IPS-18c (cell line): ENCODE measurements around the gene EXOC6B.
"Not testable (repeated sequence)": the region's sequence is repeated elsewhere in the genome, so short reads cannot be mapped to it uniquely, and the experiment has no call there.

ENCODE experiments used
- H3K4me3 ChIP-seq: 2 replicates; pipeline ENCODE4 v1.7.0; 2013; ENCODE audit warnings: low read depth, mild to moderate bottlenecking, low read length, moderate library complexity; ENCODE audit not compliant: insufficient read depth
- H3K9me3 ChIP-seq: one replicate; pipeline ENCODE4 v1.6.1; 2013; ENCODE audit warnings: mild to moderate bottlenecking, low read length, moderate library complexity; ENCODE audit not compliant: control insufficient read depth, insufficient read depth

Gene EXOC6B

DNA sequence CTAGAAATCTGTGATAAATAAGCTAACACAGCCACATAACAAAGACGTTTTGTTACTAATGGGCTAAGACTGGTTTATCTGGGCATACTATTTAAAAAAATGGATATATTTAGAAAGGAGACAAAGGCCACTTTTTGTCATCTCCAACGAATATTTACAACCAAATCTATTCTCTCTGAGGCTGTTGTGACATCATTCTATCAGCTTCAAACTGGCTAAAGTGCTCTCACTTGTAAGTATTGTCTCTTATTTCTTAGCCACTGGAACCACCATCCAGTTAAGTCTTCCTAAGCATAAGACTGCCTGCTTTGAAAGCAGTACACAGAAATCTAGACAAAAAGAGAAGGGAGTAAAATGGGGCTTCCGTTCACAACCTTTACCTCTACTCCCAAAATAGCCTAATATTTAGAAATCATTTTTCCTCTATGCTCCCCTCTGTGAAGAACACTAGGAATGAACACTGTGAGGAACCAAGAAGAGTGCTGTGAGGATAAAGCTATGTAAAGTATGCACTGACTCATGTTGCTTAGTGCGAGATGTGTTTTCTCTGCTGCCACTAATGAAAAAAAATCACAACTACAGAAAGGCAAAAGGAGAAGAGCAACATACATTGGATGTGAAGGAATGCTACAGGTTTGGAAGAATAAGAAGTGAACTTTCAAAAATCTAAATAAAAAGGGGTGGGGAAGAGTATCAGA, 264.1 kb downstream of the EXOC6B start:
- no peak overlapping the region for H3K4me3 ChIP-seq
- H3K9me3 ChIP-seq, result no peaks in the 10 kb centered on the region

DNA sequence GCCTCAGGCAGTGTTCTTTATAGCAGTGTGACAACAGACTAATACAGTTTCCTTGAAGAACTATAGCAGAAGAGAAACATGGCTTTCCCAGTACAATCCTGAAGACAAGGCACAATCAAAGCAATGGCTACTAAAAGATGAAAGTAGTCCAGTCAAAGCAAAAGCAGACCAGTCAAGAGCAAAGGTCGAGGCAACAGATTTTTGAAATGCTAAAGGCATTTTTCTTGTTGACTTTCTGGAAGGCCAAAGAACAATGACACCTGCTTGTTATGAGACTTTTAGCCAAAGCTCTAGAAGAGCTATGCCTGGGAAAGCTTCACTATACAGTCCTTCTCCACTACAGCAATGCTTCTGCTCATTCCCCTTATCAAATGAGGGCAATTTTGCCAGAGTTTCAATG, 269.9 kb downstream of the EXOC6B start:
- no peak overlapping the region for H3K4me3 ChIP-seq
- H3K9me3 ChIP-seq, result no peaks in the 10 kb centered on the region

DNA sequence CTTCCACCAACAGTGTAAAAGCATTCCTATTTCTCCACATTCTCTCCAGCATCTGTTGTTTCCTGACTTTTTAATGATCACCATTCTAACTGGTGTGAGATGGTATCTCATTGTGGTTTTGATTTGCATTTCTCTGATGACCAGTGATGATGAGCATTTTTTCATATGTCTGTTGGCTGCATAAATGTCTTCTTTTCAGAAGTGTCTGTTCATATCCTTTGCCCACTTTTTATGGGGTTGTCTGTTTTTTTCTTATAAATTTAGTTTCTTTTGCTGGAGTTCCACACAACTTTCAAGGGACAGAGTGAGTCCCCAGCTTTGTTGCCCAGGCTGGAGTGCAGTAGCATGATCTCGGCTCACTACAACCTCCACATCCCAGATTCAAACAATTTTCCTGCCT, 270.5 kb downstream of the EXOC6B start:
- H3K9me3 ChIP-seq, H3K4me3 ChIP-seq: not testable (repeated sequence)

DNA sequence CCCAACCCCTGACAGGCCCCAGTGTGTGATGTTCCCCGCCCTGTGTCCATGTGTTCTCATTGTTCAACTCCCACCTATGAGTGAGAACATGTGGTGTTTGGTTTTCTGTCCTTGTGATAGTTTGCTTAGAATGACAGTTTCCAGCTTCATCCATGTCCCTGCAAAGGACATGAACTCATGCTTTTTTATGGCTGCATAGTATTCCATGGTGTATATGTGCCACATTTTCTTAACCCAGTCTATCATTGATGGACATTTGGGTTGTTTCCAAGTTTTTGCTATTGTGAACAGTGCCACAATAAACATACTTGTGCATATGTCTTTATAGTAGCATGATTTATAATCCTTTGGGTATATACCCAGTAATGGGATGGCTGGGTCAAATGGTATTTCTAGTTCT, 270.9 kb downstream of the EXOC6B start:
- H3K4me3 ChIP-seq, H3K9me3 ChIP-seq: not testable (repeated sequence)

DNA sequence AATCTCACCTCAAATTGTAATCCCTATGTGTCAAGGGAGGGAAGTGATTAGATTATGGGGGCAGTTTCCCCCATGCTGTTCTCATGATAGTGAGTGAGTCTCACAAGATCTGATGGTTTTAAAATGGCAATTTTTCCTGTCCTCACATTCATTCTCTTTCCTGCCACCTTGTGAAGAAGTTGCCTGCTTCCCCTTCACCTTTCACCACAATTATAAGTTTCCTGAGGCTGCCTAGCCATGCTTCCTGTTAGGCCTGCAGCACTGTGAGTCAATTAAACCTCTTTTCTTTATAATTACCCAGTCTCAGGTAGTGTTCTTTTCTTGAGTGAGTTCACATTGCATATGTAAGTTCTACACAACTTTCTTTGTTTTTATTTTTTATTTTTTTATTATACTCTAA, 271.5 kb downstream of the EXOC6B start:
- H3K9me3 ChIP-seq, result no peaks in the 10 kb centered on the region
- no peak overlapping the region for H3K4me3 ChIP-seq

DNA sequence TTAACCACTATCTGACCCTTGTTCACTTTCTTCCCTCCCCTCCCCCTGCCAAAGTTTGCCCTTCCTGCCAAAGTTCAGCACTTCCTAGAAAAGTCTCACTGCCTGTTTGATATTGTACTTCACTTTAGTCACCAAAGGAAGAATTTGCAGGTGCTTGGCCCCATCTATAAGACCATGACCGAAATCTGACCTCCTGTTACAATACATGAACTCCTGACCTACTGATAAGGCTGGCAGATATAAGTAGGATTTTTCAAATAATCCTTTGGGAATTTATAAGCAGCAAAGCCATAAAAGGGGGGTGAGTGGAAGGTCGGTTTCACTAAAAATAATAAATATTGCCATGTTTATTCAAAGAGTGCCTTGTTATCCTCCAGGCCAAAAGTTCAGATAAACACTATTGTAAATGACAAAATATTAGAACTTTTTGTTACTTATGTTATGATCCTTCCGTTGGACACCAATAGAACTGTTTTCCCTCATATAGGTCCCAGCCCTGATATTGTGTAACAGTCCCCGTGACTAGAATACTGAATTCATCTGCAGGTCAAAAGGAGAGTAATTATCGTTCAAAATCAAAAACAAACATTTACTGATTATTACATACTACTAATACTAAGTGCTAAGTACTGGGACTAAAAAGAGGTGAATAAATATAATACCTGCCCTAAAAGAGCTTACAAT, 277.6 kb downstream of the EXOC6B start:
- no peaks in the 10 kb centered on the region for H3K9me3 ChIP-seq
- no peak overlapping the region for H3K4me3 ChIP-seq

DNA sequence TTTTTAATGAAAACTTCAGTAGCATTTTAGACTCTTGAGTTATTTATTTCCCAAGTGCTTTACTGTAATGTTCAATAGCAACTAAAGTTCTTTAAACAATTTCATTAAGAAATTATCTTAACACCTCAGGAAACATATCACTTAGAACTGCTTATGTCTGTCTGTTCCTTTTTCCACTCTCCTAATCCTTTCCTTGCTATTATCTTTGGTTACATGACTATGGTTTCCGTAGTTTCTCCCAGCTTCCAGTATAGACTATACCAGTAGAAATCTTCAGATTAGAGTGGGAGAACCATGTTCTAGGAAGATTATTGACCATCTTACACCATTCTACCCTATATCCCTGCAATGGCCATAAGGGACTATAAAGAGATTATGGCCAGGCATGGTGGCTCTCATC, 280.0 kb downstream of the EXOC6B start:
- Histone ChIP-seq H3K4me3 (no peak overlapping the region), H3K9me3 (no peaks in the 10 kb centered on the region)

DNA sequence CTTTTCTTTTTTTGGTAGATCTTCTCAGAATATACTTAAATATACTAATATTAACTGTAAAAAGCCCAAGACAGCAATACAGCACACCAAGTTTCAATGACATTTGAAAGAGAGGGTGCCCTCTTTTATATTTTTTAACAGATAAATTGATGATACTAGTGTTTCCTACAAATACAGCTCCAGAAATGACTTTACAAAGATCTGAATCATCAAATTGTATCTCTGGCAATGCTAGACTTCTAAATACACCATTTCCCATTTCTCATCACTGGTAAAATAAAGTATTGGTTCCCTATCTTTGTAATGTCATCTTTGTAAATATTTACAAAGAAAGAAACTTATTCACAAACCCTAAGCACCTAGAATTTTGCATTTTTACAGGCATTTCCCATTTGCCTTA, 281.3 kb downstream of the EXOC6B start:
- Histone ChIP-seq H3K4me3 (no peak overlapping the region), H3K9me3 (no peaks in the 10 kb centered on the region)

DNA sequence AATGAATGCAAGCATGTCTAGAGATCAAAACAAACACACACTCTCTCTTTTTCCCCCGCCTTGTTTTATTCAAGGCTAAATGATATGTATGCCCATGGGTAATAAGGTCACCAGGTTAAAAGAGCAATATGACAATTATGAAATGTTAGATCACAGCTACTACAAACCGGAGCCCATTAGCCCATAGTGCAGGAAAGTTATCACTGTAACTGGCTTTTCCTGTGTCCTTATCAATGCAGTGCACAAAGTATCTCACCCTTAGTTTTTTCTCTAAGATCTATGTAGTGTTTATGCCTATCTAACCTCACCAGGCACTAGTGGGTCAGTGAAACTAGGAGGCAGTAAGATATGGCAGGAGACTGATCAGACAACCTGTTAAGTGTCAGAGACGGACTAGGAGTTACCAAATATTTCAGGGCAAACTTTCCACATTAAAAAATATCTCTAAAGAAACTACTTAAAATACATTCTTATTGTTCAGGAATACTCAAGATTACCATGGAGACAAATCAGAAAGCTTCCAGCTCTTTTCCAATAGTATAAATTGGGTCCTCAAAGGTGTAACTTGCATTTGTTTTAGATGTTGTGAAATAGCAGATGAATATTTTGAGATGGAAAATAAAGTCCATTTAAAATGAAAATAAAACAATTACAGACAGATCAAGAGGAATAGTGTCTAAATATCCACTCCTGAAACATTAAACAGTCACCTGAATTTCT, 282.2 kb downstream of the EXOC6B start:
- H3K9me3 ChIP-seq, result no peaks in the 10 kb centered on the region
- H3K4me3 ChIP-seq, result no peak overlapping the region

DNA sequence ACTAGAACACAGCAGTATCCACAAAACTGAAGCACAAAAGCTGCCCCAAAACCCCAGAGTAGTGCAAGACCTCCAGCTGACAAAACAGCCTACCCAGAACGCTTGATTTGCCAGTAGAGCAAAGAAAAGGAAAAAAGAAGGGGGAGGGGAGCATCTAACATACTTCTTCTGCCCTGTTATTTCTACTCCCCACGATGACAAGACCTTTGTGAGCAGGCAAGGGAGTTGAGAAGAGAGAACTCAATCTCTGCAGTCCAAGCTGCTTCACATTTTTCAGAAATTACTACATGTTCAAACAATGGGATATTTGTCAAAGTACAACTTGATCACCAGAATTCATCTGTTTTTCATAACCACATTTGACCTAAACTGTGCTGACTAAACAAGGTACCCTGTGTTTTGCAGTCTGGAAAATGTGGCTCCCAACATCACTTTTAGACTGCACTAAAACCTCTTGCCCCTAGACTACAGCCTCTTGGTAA, 286.7 kb downstream of the EXOC6B start:
- H3K9me3 ChIP-seq, result no peaks in the 10 kb centered on the region
- H3K4me3 ChIP-seq, result no peak overlapping the region

DNA sequence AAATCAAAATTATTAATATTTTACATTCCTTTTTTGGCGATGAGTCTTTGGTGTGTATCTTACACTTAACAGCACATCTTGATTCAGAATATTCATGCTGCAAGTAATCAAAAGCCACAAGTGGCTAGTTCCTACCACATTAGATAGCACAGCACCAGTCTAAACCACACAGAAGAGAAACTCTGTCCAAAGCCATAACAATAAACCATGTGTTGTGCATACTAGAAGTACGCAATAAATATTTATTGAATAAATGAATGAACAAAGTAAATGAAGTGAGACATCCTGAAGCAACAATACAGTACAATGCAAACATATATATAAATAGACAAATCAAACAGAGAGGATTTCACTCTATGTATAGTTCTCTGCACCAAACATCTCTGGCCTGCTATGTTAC, 287.3 kb downstream of the EXOC6B start:
- H3K4me3 ChIP-seq, result no peak overlapping the region
- no peaks in the 10 kb centered on the region for H3K9me3 ChIP-seq

DNA sequence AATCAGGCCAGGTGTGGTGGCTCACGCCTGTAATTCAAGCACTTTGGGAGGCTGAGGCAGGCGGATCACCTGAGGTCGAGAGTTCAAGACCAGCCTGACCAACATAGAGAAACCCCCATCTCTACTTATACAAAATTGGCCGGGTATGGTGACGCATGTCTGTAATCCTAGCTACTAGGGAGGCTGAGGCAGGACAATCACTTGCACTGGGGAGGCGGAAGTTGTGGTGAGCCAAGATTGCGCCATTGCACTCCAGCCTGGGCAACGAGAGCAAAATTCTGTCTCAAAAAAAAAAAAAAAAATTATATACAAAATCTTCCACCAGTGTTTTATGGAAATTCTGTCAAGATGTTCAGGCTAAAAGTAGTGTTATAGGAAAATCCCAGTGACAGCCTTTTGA, 290.2 kb downstream of the EXOC6B start:
- not testable (repeated sequence) for H3K4me3 ChIP-seq, H3K9me3 ChIP-seq

DNA sequence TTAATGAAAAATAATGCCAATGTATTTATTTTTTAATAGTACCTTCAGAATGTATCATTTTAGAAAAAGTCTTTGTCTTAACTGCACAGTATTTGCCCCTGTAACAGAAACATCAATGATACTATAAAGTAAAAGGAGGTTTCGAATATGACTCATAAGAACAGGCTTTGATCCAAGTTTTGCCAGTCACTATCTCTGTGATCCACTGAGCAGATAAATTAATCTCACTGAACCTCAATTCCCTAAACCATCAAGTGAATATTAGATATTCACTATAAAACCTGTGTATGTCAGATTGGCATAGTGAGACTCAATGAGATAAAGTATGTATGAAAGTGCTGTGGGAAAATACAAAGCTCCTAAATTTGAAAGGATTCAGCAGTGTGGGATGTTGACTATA, 292.1 kb downstream of the EXOC6B start:
- Histone ChIP-seq H3K9me3 (no peaks in the 10 kb centered on the region), H3K4me3 (no peak overlapping the region)

DNA sequence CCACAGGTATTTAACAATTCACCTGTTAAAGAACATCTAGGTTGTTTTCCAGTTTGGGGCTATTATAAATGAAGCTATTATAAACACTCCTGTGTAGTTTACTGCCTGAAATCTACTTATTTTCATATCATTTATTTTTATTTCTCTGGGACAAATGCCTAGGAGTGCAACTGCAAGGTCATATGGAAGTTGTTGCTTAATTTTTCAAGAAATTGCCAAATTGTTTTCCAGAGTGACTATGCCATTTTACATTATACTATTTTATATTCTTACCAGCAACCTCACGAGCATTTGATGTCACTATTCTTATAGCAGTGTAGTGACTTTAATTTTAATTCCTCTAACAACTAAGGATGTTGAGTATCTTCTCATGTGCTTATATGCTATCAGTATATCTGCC, 298.4 kb downstream of the EXOC6B start:
- Histone ChIP-seq H3K9me3 (no peaks in the 10 kb centered on the region), H3K4me3 (no peak overlapping the region)

DNA sequence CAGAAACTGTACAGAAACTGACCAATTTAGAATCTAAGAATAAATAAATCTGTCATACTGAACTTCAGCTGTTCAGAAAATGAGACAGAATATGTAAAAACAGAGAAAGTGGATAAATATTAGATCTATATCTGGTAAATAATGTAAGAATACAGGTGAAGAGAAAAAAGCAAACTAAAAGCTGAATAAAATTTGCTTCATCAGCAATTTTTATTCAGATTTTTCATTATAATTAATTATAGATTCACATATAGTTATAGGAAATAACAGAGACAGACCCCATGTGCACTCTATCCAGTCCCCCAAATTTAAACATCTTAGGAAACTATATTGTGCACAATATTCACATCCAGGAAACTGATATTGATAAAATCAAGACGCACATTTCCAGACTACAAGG, 299.2 kb downstream of the EXOC6B start:
- Histone ChIP-seq H3K9me3 (no peaks in the 10 kb centered on the region), H3K4me3 (no peak overlapping the region)

DNA sequence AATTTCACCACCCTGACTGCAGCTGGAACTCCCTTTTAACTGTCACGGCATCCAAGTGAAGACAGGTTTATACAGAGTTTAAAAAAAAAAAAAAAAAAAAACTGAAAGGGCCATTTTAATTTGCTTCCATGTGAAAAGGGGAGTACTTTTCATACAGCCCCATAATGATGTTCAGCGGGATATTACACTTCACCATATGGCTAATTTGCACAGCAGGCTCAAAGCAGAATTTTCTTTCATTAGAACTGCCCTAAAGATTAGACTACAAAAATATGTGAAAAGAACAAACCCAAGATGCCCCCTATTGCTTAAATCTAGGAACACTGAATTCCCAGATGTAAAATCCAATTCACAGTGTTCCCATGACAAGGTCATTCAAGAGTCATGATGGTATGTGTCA, 301.8 kb downstream of the EXOC6B start:
- H3K4me3 ChIP-seq, result no peak overlapping the region
- H3K9me3 ChIP-seq, result no peaks in the 10 kb centered on the region

DNA sequence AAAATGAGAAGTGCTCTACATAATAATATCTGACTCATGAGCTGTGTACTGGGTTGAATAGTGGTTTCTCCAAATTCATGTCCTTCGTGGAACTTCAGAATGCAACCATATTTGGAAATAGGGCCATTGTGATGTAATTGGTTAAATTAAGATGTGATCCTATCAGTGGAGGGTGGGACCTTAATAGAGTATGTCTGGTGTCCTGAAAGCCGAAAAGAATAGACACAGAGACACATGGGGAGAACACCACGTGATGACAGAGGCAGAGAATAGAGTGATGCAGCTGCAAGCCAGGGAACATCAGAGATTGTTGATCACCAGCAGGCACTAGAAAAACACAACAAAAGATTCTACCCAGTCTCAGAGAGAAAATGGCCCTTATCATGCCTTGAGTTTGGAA, 310.1 kb downstream of the EXOC6B start:
- Histone ChIP-seq H3K9me3 (no peaks in the 10 kb centered on the region), H3K4me3 (no peak overlapping the region)

DNA sequence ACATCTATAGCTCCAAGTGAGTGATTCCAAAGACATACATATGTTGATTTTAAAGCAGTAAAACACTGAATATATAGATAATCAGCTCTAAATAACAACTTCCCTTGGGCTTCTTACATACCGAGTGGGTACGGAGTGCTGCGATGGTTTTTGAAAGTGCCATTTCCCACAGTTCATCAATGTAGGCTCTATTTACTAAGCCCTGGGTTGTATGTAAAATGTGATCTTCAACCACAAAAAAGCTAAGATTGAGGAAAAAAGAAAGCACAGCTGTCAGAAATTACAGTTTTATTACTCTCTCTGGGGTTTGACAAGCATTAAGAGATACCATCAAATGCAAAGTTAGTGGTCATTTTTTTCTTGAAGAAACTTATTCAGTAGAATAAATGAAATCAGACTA, 312.8 kb downstream of the EXOC6B start:
- H3K4me3 ChIP-seq, result no peak overlapping the region
- H3K9me3 ChIP-seq, result no peaks in the 10 kb centered on the region
